Glutamatergic neuron (in vitro differentiated cells): ENCODE results near the gene SDR39U1. TPM values are rescaled to one million over a fixed set of nuclear protein-coding genes. Genes with fewer than 3 reads are reported as not detected.

Experiments
- DNase-seq: peaks from one replicate; pipeline ENCODE4 v3.0.0; 2022
- H3K27ac Mint-ChIP-seq: one replicate; pipeline ENCODE4 v1.8.0; 2020; ENCODE audit warnings: mild to moderate bottlenecking, mixed read lengths, inconsistent platforms; ENCODE audit not compliant: unreplicated experiment
- H3K27me3 Mint-ChIP-seq: one replicate; pipeline ENCODE4 v1.8.0; 2020; ENCODE audit warnings: mild to moderate bottlenecking, moderate library complexity, mixed read lengths, inconsistent platforms; ENCODE audit not compliant: unreplicated experiment
- H3K36me3 Mint-ChIP-seq: one replicate; pipeline ENCODE4 v1.8.0; 2020; ENCODE audit warnings: mild to moderate bottlenecking, mixed read lengths, inconsistent platforms; ENCODE audit not compliant: unreplicated experiment
- H3K4me1 Mint-ChIP-seq: one replicate; pipeline ENCODE4 v1.8.0; 2020; ENCODE audit warnings: mild to moderate bottlenecking, low read depth, mixed read lengths, inconsistent platforms; ENCODE audit not compliant: unreplicated experiment
- H3K4me3 Mint-ChIP-seq: one replicate; pipeline ENCODE4 v1.8.0; 2020; ENCODE audit warnings: mild to moderate bottlenecking, mixed read lengths, inconsistent platforms; ENCODE audit not compliant: unreplicated experiment
- H3K9me3 Mint-ChIP-seq: one replicate; pipeline ENCODE4 v1.8.0; 2020; ENCODE audit warnings: mild to moderate bottlenecking, moderate library complexity, mixed read lengths, inconsistent platforms; ENCODE audit not compliant: unreplicated experiment
- total RNA-seq: library from RNA; stranded (reverse); fragmentation: NEBNext Ultra II Directional; extraction: Animal tissue kit (Norgen Biotek cat#: 25700); gene quantifications from one replicate; pipeline ENCODE4 v1.2.1, GENCODE V29; 2021; ENCODE audit not compliant: unreplicated experiment
- TF ChIP-seq, protein P1 (sequence below): fragments of 200-600 bp; sonication (generic); IDR thresholded peaks from one replicate; pipeline ENCODE4 v1.5.0; 2021; ENCODE audit not compliant: partially characterized antibody, unreplicated experiment

SDR39U1 gene
- total RNA-seq, 1 donor from 2014 or later = 70.4 TPM

DNA sequence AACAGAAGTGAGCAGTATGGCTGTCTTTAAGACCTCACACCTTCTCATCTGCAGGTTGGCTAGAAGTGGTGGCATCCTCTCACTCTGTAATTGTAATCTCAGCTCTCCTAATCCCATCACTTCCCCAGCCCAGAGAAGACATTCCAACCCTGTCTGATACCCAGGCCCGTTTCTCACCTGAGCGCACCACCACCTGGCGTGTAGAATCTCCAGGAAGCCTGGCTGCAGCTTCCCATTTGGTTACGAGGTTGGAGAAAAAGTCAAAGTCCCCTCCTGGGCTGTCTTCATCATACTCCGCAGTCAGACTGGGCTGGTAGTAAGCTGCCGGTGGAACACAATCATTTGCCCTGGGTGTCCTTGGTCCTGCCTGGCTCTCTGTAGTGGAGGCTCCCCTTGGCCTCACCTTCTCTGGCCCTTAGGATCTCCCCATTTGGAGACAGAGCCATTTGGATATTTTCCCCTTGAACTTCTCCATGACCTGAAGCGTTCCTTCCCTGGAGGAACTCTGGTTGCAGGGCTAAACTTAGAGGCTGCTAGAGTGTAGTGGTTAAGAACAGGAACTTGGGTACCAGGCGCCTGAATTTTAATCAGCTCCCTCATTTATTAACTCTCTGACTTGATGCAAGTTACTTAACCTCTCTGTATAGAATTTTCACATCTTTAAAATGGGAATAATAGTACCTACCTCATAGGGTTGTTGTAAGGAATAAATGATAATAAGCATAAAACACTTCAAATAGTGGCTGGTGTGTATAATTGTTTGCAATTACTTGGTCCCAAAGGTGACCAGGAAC lies 1.8 kb downstream of the SDR39U1 start:
- H3K27me3 Mint-ChIP-seq = peaks cover 14% of the 10 kb centered on the region
- H3K36me3 Mint-ChIP-seq = no peaks in the 10 kb centered on the region
- H3K27ac Mint-ChIP-seq = no peak overlapping the region
- peaks cover 10% of the 10 kb centered on the region for H3K4me1 Mint-ChIP-seq
- TF ChIP-seq, protein P1, sequence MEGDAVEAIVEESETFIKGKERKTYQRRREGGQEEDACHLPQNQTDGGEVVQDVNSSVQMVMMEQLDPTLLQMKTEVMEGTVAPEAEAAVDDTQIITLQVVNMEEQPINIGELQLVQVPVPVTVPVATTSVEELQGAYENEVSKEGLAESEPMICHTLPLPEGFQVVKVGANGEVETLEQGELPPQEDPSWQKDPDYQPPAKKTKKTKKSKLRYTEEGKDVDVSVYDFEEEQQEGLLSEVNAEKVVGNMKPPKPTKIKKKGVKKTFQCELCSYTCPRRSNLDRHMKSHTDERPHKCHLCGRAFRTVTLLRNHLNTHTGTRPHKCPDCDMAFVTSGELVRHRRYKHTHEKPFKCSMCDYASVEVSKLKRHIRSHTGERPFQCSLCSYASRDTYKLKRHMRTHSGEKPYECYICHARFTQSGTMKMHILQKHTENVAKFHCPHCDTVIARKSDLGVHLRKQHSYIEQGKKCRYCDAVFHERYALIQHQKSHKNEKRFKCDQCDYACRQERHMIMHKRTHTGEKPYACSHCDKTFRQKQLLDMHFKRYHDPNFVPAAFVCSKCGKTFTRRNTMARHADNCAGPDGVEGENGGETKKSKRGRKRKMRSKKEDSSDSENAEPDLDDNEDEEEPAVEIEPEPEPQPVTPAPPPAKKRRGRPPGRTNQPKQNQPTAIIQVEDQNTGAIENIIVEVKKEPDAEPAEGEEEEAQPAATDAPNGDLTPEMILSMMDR = no peak
- H3K9me3 Mint-ChIP-seq = peaks cover 14% of the 10 kb centered on the region
- H3K4me3 Mint-ChIP-seq = peak overlapping the region; percentile 91
- DNase-seq = no peak

- TF ChIP-seq, protein P1 = no peak
- Mint-ChIP-seq H3K27me3 (peaks cover 14% of the 10 kb centered on the region), H3K4me3 (no peak overlapping the region), H3K9me3 (peaks cover 14% of the 10 kb centered on the region), H3K27ac (no peak overlapping the region), H3K4me1 (peaks cover 10% of the 10 kb centered on the region), H3K36me3 (no peaks in the 10 kb centered on the region)
- no peak for DNase-seq
These were observed 2.6 kb downstream of the SDR39U1 start for GRCh38 chr14:24439830-24440605.

DNA sequence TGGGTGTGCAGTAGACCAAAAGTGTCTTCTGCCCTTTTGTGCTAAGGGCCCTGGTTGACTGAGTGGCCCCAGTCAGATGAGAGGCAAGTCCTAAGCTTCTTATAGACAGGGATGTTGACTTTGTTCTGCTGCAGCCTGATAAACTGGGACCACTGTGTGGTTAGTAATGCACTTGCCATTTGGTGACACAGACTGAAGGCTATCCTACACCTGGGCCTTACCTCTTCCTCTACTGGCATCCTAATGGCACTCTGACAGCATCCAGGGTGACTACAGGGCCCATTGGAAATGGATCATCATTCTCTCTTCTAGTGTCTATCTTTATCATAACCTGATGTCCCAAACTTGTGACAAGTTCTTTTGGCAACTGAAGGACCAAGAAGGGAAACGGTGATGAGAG lies 3.3 kb downstream of the SDR39U1 start:
- H3K9me3 Mint-ChIP-seq = peaks cover 14% of the 10 kb centered on the region
- TF ChIP-seq, protein P1 = no peak
- H3K4me1 Mint-ChIP-seq = peaks cover 10% of the 10 kb centered on the region
- H3K27me3 Mint-ChIP-seq = peaks cover 16% of the 10 kb centered on the region
- no peak for DNase-seq
- H3K27ac Mint-ChIP-seq = no peak overlapping the region
- H3K4me3 Mint-ChIP-seq = no peak overlapping the region
- no peaks in the 10 kb centered on the region for H3K36me3 Mint-ChIP-seq

DNA sequence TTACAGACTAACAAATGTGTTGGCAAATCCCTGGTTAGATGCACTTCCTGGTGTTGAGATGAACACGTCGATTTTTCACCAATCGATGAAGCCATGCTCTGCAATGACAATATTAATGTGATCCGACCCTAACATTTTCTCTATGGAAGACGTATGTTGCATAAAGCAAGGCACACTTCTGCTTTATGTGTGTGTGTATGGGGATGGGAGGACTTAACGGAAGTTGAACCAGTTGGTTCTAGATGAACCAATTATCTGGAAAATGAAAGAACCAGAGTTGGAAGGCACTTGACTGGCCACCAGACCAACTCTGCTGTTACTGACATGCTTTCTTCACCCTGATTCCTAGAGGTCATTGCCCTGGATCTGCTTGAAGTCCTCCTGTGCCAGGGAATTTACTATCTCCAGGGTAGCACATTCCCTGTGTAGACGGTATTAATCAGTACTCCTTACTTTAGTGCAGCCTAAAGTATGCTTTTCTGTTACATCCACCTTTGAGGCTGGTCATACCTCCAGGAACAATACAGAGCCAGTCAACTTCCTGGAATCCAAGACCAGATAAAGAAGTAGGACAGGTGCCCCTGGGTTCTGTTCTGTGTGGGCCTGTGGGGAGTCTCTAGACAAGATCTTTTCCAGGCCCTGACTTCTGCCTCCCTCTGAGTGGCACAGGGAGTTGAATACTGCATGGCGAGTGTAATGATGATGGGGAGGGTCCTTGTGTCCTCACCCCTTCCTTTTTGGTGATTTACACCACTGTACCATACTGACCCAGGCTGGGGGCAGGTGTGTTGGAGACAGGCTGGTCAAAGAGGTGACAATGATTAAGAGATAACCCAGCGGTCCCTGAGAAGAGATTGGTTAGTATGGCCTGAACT lies 4.1 kb downstream of the SDR39U1 start:
- no peak overlapping the region for H3K4me3 Mint-ChIP-seq

More for the DNA sequence above, 4.1 kb downstream of the SDR39U1 start:
- Mint-ChIP-seq H3K27me3 (peaks cover 16% of the 10 kb centered on the region), H3K4me1 (peaks cover 9% of the 10 kb centered on the region), H3K36me3 (no peaks in the 10 kb centered on the region), H3K9me3 (peaks cover 14% of the 10 kb centered on the region), H3K27ac (no peak overlapping the region)
- TF ChIP-seq, protein P1 = no peak
- DNase-seq = no peak
